GM19395 (cell line): ENCODE data around the gene ZNF648.
"Not testable (repeated sequence)": the region's sequence is repeated elsewhere in the genome, so short reads cannot be mapped to it uniquely, and the experiment has no call there.

Experiments used
- ATAC-seq: cut with Tn5 transposase; IDR thresholded peaks from one replicate; pipeline ENCODE4 v1.9.1; 2021; ENCODE audit warnings: mild to moderate bottlenecking, moderate library complexity; ENCODE audit not compliant: unreplicated experiment

Gene ZNF648

DNA sequence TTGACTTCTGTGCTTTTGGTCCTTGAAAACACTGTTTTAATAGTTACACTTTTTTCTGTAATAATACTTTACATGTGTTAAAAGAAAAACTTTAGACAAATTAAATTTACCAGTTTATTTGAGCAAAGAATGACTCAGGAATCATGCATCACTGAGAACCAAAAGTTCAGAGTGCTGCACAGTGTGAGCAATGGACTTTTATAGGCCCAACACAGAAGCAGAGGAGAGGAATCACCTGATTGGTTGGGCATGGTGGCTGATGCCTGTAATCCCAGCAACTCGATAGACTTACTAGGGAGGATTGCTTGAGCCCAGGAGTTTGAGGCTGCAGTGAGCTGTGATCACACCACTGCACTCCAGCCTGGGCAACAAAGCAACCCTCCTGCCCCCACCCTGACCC is 29.3 kb downstream of the ZNF648 start:
- no peak for ATAC-seq

DNA sequence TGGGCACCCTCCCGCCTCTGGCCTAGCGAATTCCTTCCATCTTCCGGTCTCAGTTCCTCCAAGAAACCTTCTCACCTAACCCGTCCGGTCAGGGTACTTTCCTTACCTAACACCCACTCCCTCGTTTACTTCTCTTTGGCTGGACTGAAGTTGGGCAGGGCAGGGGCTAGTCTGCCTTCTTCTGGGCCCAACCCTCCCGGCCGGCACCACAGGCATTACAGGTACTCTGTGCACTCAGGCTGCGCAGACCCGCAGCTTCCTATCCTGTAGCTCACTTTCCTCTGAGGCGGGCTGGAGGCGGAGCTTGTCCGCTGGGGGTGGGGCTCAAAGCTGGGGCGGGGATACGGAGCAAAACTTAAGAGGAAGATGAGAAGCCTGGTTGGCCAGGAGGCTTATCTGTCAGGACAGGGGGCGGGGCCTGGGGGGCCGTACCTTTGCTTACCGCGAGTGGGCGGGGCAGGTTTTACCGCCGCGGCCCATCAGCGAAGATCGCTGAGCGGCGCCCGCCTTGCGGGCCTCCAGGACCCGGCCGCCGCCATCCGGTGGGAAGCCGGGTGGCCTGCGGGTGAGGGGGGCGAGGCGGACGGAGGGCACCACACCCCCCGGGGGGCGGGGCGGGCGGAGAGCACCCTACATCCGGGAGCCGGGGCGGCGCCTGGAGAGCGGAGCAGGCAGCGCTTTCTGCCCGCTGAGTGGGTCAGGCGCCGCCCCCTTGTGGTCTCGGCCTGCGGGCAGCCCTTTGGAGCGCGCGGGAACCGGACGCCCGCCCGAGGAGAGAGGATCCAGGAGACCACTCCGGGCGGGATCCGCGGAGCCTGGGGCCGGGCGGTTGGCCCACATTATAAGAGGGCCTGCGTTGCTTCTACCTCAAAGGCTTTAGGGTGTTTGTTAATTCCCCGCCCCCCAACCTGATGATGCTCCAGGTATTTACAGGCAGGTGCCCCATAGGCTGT is 31.9 kb downstream of the ZNF648 start:
- ATAC-seq: peak; percentile 94

GRCh38 chr1:182029002-182029378 is 32.5 kb downstream of the ZNF648 start:
- ATAC-seq: no peak

- ATAC-seq: no peak
These were observed 46.2 kb downstream of the ZNF648 start for GRCh38 chr1:182015360-182015759.

DNA sequence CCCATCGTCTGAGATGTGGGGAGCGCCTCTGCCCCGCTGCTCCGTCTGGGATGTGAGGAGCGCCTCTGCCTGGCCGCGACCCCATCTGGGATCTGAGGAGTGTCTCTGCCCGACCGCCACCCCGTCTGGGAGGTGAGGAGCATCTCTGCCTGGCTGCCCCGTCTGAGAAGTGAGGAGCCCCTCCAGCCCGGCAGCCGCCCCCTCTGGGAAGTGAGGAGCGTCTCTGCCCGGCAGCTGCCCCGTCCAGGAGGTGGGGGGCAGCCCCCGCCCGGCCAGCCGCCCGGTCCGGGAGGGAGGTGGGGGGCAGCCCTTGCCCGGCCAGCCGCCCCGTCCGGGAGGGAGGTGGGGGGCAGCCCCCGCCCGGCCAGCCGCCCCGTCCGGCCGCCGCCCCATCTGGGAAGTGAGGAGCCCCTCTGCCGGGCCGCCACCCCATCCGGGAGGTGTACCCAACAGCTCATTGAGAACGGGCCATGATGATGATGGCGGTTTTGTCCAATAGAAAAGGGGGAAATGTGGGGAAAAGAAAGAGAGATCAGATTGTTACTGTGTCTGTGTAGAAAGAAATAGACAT is 50.6 kb downstream of the ZNF648 start:
- not testable (repeated sequence) for ATAC-seq

- not testable (repeated sequence) for ATAC-seq
These were observed 56.1 kb downstream of the ZNF648 start for GRCh38 chr1:182005398-182005797.

- no peak for ATAC-seq
These were observed 56.9 kb downstream of the ZNF648 start for GRCh38 chr1:182004601-182005000.
